Activated T-helper 1 cell treated with Interleukin-2 at 50 U/mL for 16 hours (primary cell): ENCODE measurements around the gene PPP2R5E.

Experiments used
- DNase-seq: peaks from one replicate; pipeline ENCODE4 v3.0.0-alpha.2; 2020; ENCODE audit warnings: low read depth

PPP2R5E gene

DNA sequence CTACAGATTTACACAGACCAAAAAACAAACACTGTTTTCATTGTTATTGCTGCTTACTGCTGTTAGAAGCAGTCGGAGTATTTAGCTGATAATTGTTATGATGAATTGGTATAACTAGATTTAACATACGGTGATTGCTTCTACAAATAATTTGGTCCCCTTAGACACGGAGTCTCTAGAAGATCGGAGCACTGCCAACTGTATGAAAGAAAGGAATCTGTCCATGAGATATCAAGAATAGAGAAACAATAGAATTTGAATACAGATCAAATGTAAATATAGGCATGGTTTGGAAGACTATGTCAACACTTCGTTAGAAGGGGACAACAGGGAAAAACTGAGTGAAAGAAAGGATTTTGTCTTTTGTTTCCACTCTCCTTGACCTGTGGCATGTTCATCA, 110.9 kb downstream of the PPP2R5E start:
- no peak for DNase-seq

DNA sequence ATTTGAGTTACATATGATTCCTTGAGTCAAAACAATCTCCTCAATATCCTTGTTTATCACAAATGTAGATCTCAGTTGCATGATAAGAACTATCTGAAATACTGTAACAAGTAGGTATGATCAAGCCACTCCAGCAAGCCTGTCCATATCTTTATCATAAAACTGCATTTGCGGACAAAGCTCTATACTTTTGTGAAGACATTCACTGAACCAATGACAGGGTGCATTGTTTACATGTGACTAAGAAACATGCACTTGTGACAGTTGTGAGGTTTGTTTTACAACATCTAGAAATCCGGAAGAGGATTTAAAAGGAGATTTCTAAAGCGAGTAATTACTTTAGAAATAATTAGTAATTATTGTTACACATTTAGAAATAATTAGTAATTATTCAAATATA, 111.7 kb downstream of the PPP2R5E start:
- DNase-seq, result no peak

DNA sequence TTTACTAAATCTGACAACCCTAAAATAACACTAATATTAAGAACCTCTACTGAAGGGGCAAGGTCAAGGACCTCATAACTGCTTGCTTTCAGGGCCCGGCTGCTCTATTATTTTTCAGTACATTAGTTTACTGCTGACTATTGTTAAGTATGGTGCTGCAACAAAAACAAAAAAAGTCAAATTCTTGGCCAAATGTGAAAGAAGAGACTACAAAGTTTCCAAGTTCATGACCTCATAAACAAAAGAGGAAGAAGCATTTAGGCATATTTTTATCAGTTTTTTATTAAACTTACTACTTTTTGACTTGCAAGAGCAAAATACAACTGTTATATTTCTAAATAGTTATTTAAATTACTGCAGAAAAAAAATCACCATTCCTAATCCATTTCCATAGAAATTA, 114.7 kb downstream of the PPP2R5E start:
- no peak for DNase-seq

DNA sequence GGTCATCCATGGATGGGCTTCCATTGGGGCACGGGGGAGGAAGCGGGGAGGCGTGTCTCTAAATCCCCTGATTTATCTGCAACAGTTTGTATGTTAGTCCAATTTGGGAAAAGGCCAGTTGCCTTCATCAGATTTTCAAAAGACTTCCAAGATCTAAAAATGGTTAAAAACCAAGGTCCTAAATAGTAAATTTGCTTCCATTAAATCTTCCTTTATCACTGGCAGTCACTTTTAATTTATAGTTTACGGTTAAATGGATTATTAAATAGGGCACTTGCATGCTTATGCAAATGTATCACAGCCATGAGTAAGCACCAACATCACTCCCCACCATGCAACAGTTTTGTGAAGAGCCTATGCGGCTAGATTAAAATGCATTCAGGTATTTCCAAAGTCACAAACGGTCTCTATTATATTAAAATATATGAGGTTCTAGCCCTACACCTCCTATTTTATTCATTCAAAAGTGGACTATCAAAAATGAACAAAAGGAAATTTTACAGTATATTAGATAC, 116.3 kb downstream of the PPP2R5E start:
- DNase-seq, result no peak

DNA sequence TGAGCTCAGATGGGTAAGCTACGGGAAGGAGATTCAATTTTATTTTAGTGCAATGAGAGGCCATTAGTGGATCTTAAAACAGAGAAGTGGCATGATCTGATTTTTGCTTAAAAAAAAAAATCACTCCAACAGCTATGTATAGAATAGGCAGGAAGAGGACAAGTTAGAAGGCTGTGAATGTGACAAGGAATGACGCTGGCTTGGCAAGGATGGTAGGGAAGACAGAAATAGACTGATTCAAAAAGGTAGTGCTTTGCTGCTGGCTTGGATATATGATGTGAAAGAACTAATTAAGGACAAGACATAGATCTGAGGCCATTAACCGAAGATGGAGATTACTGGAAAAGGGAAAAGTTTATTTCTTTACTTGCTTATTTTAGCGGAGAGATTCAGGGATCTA, 119.3 kb downstream of the PPP2R5E start:
- no peak for DNase-seq

DNA sequence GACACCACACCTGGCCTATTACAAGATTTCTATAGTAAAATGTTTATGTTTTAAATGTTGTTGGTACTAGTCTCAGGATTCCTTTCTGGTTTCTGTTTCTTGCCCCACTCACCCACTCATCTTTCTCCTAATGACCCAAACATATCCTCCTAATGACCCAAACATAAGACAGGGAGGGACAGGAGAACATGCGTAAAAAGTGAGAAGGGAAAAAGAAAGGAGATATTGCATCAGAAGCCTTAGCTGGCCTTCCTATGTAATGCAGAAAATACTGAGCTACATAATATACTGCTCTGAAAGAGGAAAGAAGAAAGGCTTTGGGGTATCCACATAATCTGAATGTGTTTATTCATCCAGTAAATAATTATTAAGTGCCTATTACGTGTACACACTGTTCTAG, 119.8 kb downstream of the PPP2R5E start:
- DNase-seq, result no peak

DNA sequence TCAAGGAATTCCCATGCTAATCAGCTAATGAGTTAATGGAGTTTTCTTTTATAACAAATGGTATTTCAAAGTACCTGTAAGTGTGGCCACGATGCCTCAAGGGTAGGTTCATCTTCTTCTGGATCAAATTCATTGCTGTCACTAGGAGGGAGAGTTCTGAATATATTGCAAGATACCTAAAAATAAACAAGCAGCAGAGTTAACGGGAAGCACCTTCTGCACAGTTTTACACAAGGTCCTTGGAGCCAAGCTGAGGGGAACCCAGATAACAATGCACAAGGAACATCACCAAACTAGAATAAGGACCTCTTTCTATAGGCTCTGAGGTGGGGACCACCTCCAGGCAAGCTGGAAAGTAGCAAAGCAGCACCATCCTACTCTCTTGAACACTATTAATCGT, 121.3 kb downstream of the PPP2R5E start:
- DNase-seq, result no peak

DNA sequence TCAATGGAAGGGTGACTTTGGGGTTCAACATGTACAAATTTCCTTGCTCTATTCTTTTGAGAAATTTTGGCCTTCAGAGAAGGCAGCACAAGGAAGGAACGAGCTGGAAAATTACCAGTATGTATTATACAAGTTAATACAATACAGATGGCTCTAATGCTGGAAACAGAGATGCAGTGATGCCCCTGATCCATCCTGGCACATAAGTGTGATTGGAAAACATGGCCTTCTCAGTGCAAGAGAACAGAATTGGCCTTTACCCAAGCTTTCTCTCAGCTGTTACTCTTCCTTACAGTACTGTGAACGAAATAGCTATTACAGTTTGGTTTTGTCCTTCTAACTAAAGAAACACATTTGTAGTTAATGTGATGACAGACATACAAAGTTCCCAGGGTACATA, 122.0 kb downstream of the PPP2R5E start:
- no peak for DNase-seq

DNA sequence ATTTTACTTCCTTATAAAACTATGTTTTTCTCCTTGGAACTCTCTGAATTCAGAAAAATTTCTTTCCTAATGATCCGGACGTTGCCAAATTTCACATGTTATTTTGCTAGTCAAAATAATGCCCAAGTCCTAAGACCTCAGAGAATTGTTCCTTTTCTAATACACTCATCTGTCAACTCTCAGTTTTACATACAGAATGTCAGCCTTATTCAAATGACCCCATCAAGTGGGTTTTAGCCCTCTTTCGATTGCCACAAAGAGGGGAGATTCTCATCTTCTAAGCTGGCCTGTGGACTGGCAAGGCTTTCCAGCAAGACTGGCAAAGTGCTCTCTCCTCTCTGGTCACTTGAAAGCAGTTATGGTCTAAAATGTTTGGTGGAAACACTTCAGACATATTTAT, 125.2 kb downstream of the PPP2R5E start:
- DNase-seq, result no peak

DNA sequence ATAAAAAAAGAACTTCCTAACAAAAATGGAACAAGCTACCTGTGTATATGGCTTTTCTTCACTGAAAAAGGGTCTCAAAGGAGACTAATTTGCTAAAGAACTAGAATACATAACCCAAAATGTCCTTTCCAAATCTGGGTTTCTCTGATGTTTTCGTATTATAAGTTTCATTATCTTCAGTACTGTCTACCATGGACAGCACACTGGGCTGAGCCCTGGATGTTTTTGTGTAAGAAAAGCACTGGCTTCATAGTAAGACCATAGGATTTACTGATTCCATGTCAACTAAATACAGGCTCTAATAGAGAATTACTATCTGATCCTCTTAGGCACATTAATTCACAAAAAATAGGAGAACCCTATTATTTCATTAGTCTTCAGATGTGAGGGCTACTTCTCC, 130.2 kb downstream of the PPP2R5E start:
- DNase-seq, result no peak

DNA sequence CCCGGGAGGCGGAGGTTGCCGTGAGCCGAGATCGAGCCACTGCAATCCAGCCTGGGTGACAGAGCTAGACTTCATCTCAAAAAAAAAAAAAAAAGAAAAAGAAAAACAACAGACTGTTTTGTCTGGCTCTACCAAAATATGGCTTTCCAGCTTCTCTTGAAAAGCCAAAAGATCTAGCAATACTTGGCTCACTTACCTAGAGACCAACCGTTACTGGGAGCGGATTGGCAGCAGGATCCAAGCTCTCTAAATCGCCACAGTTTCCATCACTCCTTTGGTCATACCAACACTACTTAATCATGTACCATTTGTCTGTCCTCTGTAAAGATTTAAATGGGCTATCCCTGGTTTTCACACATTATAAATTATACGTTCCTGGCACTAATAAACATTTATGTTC, 136.8 kb downstream of the PPP2R5E start:
- DNase-seq, result no peak

DNA sequence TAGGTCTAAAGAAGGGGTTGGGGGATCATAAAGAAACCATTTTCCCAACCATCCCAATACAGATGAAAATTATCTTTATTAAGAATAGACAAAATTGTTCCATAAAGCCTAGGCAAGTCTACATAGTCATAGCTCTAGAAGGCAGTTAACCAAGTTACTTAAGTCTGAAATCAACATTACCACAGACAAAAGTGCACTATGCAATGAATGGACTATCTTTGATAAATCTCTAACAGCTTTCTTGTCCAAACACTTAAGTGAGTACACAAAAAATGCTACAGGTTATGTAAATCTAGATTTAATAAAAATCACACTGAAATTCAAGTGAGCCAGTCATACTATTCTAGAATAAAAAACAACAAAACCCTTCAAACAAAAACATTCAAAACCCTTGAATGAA, 137.5 kb downstream of the PPP2R5E start:
- no peak for DNase-seq

DNA sequence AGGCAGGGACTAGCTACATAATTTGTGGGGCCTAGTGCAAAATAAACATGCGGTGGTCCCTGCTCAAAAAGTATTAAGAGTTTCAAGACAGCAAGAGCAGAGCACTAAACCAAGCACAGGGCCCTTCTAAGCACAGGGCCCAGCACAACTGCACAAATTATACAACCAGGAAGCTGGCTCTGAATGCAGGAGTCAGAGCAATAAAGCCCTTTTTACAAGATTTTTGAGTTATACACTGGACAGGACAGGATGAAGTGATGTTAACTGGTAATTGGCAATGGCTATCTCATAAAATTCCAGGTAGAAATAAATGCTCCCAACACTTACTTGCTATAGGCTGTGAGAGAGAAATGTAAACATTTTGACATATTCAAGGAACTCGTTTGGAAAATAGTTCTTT, 138.3 kb downstream of the PPP2R5E start:
- DNase-seq, result no peak

DNA sequence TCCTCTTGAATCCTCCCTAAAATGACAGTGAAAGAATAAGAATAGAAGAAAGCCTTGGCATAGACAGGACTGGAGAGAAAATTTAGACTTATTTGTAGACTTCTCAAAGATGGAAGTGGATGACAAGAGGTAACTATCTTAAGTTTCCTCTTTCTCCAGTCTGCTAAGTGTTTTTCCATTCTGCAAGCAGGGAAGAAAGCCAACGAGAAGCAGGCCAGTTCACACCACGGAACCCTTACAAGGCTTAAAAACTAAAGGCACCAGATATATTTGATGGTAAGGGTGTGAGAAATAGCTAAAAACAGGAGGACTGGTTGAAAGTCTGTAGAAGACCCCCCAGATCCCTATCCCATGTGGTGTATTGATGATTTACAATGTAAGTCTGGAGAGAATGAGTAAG, 141.5 kb downstream of the PPP2R5E start:
- DNase-seq, result no peak

DNA sequence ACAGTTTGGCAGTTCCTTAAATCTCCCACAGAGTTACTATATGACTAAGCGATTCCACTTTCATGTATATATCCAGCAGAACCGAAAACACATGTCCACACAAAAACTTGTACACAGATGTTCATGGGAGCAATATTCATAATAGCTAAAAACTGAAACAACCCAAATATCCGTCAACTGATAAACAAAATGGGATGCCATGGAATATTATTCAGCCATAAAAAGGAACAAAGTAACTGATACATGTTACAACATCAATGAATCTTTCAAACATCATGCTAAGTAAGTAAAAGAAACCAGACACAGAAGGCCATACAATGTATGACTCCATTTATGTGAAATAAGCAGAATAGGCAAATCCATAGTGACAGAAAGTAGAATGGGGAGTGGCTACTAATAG, 144.2 kb downstream of the PPP2R5E start:
- DNase-seq, result no peak

DNA sequence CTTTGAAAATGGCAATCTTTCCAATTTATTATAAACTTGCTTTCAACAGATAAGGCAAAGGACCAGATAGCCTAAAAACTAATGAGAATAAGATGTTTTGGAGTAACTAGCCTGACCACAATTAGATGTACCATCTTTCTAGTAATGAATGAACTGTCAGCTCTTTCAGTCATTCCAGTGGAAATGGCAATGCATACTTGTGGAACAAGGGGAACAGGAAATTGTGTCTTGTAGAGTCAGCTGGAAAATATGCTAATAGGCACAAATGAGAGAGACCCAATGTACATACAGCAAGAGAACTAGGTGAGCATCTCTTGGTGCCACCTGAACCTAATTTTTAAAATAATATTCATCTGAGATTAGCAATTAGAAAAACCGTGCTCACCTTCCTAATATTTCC, 148.3 kb downstream of the PPP2R5E start:
- DNase-seq, result no peak

DNA sequence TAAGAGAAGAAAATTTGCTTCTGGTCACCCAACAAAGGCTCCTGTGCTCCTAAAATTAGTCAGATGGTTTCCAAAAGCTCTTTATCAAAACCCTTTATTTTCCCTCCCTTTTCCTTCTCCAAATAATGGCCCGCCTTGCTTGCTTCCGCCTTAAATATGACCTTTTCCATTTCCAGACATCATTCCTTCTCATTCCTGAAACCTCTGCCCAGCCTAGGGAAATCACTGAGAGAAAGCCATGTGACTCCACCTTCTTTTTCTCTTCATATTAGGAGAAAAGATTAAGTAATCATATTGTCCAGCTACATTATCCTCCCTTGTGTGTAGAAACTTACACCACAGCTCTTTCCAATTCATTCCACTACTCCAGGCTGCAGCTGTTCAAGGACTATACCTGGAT, 148.7 kb downstream of the PPP2R5E start:
- DNase-seq, result no peak

DNA sequence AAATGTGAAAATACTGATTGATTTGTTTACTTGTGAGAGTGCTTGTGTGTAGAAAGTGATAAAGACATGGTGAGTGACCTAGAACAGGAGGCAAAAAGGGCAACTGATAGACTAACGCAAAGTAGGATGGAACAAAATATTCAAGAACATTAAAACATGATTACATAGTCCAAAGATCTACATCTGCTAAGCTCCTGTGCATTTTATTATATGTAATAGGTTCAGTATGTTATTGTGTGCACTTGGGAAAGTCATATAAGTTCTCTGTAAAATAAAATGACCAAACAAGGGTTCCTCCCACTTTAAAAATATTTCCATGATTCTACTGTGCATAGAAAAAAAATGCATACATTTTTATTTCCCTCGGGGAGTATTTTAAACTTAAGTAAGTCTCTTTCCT, 150.2 kb downstream of the PPP2R5E start:
- no peak for DNase-seq

DNA sequence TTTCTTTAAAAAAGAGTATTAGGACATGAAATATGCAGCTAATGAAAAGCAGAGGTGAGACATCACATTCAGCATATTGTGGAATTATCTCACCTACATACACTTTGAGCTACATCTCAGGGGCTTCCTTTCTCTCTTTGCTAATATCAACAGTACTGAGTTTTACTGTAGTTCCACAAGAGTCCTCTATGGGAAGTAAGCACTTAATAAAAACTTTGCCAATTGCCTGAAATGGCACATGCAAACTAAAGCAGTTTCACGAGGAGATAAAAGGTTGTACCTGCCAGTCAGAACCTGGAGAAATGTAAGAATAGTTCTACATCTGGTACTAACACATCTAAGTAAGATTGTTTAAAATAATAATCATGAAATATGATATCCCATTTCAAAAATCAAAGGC, 150.9 kb downstream of the PPP2R5E start:
- DNase-seq, result no peak

DNA sequence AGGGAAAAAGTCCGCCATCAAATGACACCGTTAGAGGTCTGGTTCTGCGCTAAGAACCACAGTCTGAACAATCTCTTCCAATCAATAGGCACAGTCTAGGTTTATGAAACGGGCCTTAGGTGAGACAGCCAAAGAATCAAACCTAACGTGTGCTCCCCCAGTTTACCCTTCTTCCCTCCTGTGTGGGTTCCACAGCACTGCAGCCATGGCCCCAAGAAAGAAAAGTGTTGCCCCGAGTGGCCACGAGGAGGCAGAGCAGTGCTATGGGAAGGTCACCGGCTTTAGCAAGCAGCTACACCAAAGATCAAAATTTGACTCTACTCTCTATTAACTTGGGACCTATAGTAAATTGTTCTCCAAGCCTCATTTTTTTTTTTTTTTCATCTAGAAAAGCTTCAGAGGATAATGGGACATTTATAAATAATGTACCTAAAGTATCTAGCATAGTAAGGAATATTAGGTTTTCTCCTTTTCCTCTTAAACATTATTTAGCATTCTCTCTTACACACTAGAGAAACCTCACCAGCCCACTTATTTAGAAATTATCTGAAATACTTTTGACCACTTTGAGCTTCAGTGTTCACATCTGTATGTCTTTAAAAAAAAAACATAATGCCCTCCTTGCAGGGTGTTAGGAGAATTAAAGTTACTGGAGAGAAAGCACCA, 154.3 kb downstream of the PPP2R5E start:
- peak; percentile 12 for DNase-seq

DNA sequence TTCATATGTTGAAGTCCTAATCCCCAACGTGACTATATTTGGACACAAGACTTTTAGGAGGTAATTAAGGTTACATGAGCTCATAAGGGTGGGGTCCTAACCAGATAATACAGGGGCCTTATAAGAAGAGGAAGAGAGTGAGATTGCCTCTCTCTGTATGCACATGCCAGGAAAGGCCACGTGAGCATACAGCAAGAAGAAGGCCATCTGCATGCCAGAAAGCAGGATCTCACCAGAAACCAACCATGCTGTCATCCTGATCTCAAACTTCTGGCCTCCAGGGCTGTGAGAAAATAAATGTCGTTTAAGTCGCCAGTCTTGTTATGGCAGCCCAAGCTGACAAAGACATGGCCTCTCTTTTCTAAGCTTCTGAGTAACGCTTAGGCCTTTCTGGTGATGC, 155.5 kb downstream of the PPP2R5E start:
- no peak for DNase-seq

DNA sequence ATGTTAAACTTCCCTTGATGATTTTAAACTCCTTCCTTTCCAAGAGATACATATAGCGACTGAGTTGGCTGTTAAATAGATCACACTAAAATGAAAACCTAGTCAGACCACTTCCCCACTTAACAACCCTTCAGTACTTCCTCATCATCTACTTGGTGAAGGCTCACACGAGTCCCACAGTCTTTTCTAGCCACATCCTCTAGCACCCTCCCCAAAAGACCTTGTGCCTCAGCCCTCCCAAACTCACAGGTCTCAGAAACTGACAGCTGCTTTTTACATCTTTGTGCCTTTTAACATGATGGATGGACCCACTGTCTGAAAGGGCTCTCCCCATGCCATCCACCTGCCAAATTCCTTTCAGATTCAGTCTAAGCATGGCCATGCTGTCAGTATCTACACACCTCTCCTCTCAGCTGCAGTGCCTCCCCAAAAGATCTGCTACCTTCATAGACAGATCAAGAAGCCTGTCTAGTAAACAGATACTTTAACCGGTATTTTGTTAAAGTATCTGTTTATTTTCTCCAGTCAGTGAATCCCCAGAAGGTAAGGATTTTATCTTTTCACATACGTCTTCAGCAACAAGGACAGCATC, 159.3 kb downstream of the PPP2R5E start:
- DNase-seq, result no peak

DNA sequence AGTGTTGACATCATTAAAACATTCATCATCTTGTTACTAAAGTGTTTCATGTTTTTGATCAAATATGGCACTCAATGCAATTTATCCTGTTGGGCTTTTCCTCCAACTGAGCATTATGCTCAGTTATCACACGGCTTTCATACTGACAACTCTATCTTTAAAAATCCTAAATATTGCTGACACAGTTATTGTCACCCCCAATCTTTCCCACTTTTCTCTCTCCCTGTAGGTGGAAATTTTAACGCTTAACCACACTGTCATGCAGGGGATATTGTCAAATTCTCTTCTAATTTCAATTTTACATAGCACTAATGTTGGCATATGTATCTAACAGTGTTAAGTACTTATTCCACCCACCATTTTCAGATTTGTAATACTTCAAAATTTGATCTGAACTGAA, 164.7 kb downstream of the PPP2R5E start:
- no peak for DNase-seq

DNA sequence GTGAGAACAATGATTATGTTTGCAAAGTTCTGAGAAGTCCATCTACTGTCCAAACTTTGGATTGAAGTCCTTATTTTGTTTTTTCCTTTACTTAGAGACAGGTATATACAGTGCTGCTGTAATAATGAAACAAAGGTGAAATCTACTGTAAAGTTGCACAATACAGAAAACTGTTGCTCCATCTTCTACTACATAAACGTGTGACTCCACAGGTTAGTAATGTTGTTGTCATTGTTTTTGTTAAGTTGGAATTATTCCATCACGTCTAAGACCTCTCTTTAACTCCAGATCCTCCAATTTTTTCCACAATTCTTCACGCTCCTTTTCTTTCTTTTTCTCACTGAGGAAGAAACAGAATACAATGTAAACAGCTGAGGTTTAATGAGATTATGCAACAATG, 167.4 kb downstream of the PPP2R5E start:
- no peak for DNase-seq
